Stimulated activated CD4-positive, alpha-beta T cell treated with anti-CD3 and anti-CD28 coated beads, Interleukin-2, amount 100 ng/mL, for 24 hours (primary cell): Measurements from ENCODE around the gene IMMP2L.

Experiments used
- DNase-seq, 2 donors: peaks; one replicate each; pipeline ENCODE4 v3.0.0-alpha.2; 2020

Gene IMMP2L

GRCh38 chr7:110891197-110891596, 671.1 kb downstream of the IMMP2L start:
- no peak for DNase-seq

- DNase-seq = no peak
These were observed 672.2 kb downstream of the IMMP2L start for GRCh38 chr7:110890101-110890500.

- DNase-seq = no peak
These were observed 673.0 kb downstream of the IMMP2L start for GRCh38 chr7:110889335-110889734.

- DNase-seq = no peak
These were observed 673.7 kb downstream of the IMMP2L start for GRCh38 chr7:110888641-110889040.

GRCh38 chr7:110885474-110885873, 676.8 kb downstream of the IMMP2L start:
- DNase-seq = no peak

GRCh38 chr7:110881721-110882120, 680.6 kb downstream of the IMMP2L start:
- no peak for DNase-seq

- DNase-seq = no peak
These were observed 681.3 kb downstream of the IMMP2L start for GRCh38 chr7:110880971-110881370.

- DNase-seq = no peak
These were observed 685.3 kb downstream of the IMMP2L start for GRCh38 chr7:110877016-110877415.

GRCh38 chr7:110875346-110875745, 686.9 kb downstream of the IMMP2L start:
- DNase-seq = no peak

- no peak for DNase-seq
These were observed 690.4 kb downstream of the IMMP2L start for GRCh38 chr7:110871856-110872255.

GRCh38 chr7:110870926-110871325, 691.4 kb downstream of the IMMP2L start:
- no peak for DNase-seq

GRCh38 chr7:110868458-110868857, 693.8 kb downstream of the IMMP2L start:
- DNase-seq = no peak

- DNase-seq = no peak
These were observed 694.5 kb downstream of the IMMP2L start for GRCh38 chr7:110867771-110868170.

- no peak for DNase-seq
These were observed 699.0 kb downstream of the IMMP2L start for GRCh38 chr7:110863258-110863657.

- no peak for DNase-seq
These were observed 701.1 kb downstream of the IMMP2L start for GRCh38 chr7:110861163-110861562.

GRCh38 chr7:110857106-110857505, 705.2 kb downstream of the IMMP2L start:
- DNase-seq = no peak

- no peak for DNase-seq
These were observed 705.6 kb downstream of the IMMP2L start for GRCh38 chr7:110856704-110857103.

GRCh38 chr7:110854651-110855050, 707.6 kb downstream of the IMMP2L start:
- no peak for DNase-seq

GRCh38 chr7:110854166-110854565, 708.1 kb downstream of the IMMP2L start:
- DNase-seq = no peak

- DNase-seq = no peak
These were observed 709.0 kb downstream of the IMMP2L start for GRCh38 chr7:110853263-110853662.

GRCh38 chr7:110852156-110852940, 709.9 kb downstream of the IMMP2L start:
- DNase-seq = no peak

- DNase-seq = no peak
These were observed 712.1 kb downstream of the IMMP2L start for GRCh38 chr7:110850224-110850623.

GRCh38 chr7:110842796-110843195, 719.5 kb downstream of the IMMP2L start:
- DNase-seq = no peak

- DNase-seq = no peak
These were observed 720.3 kb downstream of the IMMP2L start for GRCh38 chr7:110841840-110842545.
